Lower leg skin (tissue), 3 donors: ENCODE data around the gene CDH18.

Experiments
- POLR2A ChIP-seq, 2 donors: fragments of 450-650 bp; IDR thresholded peaks; one replicate each; pipeline ENCODE4 v1.6.1; 2016 to 2017; ENCODE audit warnings: antibody characterized with exemption in 2 of 2, mild to moderate bottlenecking in 1 of 2, moderate library complexity in 1 of 2
- TF ChIP-seq, protein P1 (sequence below), 3 donors: fragments of 450-650 bp; IDR thresholded peaks; one replicate each; pipeline ENCODE4 v1.5.1; 2016; ENCODE audit warnings: antibody characterized with exemption in 3 of 3, mild to moderate bottlenecking in 3 of 3, moderate library complexity in 2 of 3

DNA sequence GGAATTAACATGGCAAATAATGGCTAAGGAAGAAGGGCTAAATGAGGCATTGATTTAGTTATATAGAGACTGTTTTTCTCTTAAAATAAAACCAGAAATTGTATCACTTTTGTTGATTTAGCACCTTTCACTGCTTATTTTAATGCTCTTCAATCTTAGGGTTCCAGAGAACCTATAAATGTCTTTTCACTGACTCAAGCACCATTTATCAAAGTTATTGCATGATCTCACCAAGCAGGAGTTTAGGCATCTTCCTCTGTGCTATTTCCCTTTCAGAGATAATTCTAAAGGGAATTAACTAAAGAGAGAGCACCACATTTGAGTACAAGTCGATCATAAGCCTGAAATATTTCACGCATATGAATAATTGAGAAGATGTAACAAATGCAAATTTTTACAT lies 357.1 kb downstream of the CDH18 start:
- TF ChIP-seq, protein P1, sequence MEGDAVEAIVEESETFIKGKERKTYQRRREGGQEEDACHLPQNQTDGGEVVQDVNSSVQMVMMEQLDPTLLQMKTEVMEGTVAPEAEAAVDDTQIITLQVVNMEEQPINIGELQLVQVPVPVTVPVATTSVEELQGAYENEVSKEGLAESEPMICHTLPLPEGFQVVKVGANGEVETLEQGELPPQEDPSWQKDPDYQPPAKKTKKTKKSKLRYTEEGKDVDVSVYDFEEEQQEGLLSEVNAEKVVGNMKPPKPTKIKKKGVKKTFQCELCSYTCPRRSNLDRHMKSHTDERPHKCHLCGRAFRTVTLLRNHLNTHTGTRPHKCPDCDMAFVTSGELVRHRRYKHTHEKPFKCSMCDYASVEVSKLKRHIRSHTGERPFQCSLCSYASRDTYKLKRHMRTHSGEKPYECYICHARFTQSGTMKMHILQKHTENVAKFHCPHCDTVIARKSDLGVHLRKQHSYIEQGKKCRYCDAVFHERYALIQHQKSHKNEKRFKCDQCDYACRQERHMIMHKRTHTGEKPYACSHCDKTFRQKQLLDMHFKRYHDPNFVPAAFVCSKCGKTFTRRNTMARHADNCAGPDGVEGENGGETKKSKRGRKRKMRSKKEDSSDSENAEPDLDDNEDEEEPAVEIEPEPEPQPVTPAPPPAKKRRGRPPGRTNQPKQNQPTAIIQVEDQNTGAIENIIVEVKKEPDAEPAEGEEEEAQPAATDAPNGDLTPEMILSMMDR (IDR thresholded peaks at IDR 0.05) = no peak
- no peak for TF ChIP-seq POLR2A (IDR thresholded peaks at IDR 0.05)
